Measurements from ENCODE around the gene ZNF579.

- no peak for TF ChIP-seq CTCF (IDR thresholded peaks at IDR 0.05; ENCODE audit: poor library complexity, severe bottlenecking)
- no peak for TF ChIP-seq POLR2AphosphoS5 (IDR thresholded peaks at IDR 0.05)
- no peak for TF ChIP-seq SMC3 (conservative IDR thresholded peaks at IDR 0.05; ENCODE audit: poor library complexity)
- no peak for TF ChIP-seq EP300 (conservative IDR thresholded peaks at IDR 0.05; ENCODE audit: poor library complexity, severe bottlenecking)
Measured at GRCh38 chr19:55602104-55603001, 21.7 kb upstream of the ZNF579 start.

Measured in neural cell (in vitro differentiated cells).